HG03354 (cell line): ENCODE measurements around the gene FAT1.
"Not testable (repeated sequence)": the region's sequence is repeated elsewhere in the genome, so short reads cannot be mapped to it uniquely, and the experiment has no call there.

Experiments used
- ATAC-seq: cut with Tn5 transposase; IDR thresholded peaks from one replicate; pipeline ENCODE4 v1.9.1; 2021; ENCODE audit warnings: mild to moderate bottlenecking; ENCODE audit not compliant: unreplicated experiment, poor library complexity, severe bottlenecking

FAT1 gene

GRCh38 chr4:186666750-186667149 lies 56.9 kb downstream of the FAT1 start:
- no peak for ATAC-seq

- no peak for ATAC-seq
These were observed 57.4 kb downstream of the FAT1 start for GRCh38 chr4:186666252-186666651.

GRCh38 chr4:186660403-186660802 lies 63.3 kb downstream of the FAT1 start:
- ATAC-seq: no peak

- no peak for ATAC-seq
These were observed 63.7 kb downstream of the FAT1 start for GRCh38 chr4:186659935-186660334.

- ATAC-seq: not testable (repeated sequence)
These were observed 64.2 kb downstream of the FAT1 start for GRCh38 chr4:186659456-186659855.

- no peak for ATAC-seq
These were observed 65.0 kb downstream of the FAT1 start for GRCh38 chr4:186658657-186659056.

GRCh38 chr4:186657764-186658163 lies 65.9 kb downstream of the FAT1 start:
- no peak for ATAC-seq

- ATAC-seq: no peak
These were observed 69.7 kb downstream of the FAT1 start for GRCh38 chr4:186653969-186654368.

GRCh38 chr4:186651624-186652023 lies 72.0 kb downstream of the FAT1 start:
- no peak for ATAC-seq

GRCh38 chr4:186651181-186651603 lies 72.5 kb downstream of the FAT1 start:
- no peak for ATAC-seq

GRCh38 chr4:186650401-186651180 lies 73.1 kb downstream of the FAT1 start:
- ATAC-seq: no peak

GRCh38 chr4:186647821-186648220 lies 75.8 kb downstream of the FAT1 start:
- ATAC-seq: no peak

GRCh38 chr4:186644737-186645261 lies 78.9 kb downstream of the FAT1 start:
- ATAC-seq: no peak

GRCh38 chr4:186644311-186644638 lies 79.4 kb downstream of the FAT1 start:
- no peak for ATAC-seq

- ATAC-seq: no peak
These were observed 80.0 kb downstream of the FAT1 start for GRCh38 chr4:186643501-186644310.

- ATAC-seq: no peak
These were observed 80.7 kb downstream of the FAT1 start for GRCh38 chr4:186642998-186643397.

GRCh38 chr4:186642530-186642929 lies 81.1 kb downstream of the FAT1 start:
- ATAC-seq: no peak

- no peak for ATAC-seq
These were observed 89.0 kb downstream of the FAT1 start for GRCh38 chr4:186634591-186635128.

GRCh38 chr4:186633844-186634243 lies 89.8 kb downstream of the FAT1 start:
- ATAC-seq: no peak

GRCh38 chr4:186630128-186630527 lies 93.5 kb downstream of the FAT1 start:
- no peak for ATAC-seq
